HepG2 (cell line): ENCODE measurements around the gene LRRC73. TPM values are rescaled to one million over a fixed set of nuclear protein-coding genes. Genes with fewer than 3 reads are reported as not detected.

ENCODE experiments used
- AHR ChIP-seq: IDR thresholded peaks from 2 replicates; pipeline ENCODE4 v1.6.1; 2018; ENCODE audit warnings: missing genetic modification reagents, missing compliant biosample characterization
- AKNA ChIP-seq: sonication (generic); formaldehyde crosslinking; IDR thresholded peaks from 2 replicates; pipeline ENCODE4 v1.4.0; 2020; ENCODE audit warnings: missing genetic modification reagents, borderline replicate concordance
- CENPT ChIP-seq: sonication (generic); formaldehyde crosslinking; IDR thresholded peaks from 2 replicates; pipeline ENCODE4 v1.8.0; 2022; ENCODE audit warnings: low read depth, mild to moderate bottlenecking, moderate library complexity, missing genetic modification reagents
- E2F2 ChIP-seq: sonication (generic); formaldehyde crosslinking; IDR thresholded peaks from 2 replicates; pipeline ENCODE4 v1.4.0; 2020; ENCODE audit warnings: missing genetic modification reagents, borderline replicate concordance
- EZH2 ChIP-seq: conservative IDR thresholded peaks from 2 replicates; pipeline ENCODE4 v1.6.1; 2012; ENCODE audit warnings: mild to moderate bottlenecking, low read depth, low read length, moderate library complexity
- MBNL3 ChIP-seq: fragments of 250-450 bp; sonication (Bioruptor Pico); conservative IDR thresholded peaks from 2 replicates; pipeline ENCODE4 v1.8.0; 2022; ENCODE audit warnings: mild to moderate bottlenecking, inconsistent platforms
- PRDM4 ChIP-seq: sonication (generic); formaldehyde crosslinking; IDR thresholded peaks from 2 replicates; pipeline ENCODE4 v1.9.0; 2021; ENCODE audit warnings: missing genetic modification reagents, borderline replicate concordance
- RAD21 ChIP-seq: fragments of 450-650 bp; formaldehyde crosslinking; IDR thresholded peaks from 2 replicates; pipeline ENCODE4 v1.5.0; 2020; ENCODE audit warnings: mild to moderate bottlenecking
- THRA ChIP-seq: sonication (generic); formaldehyde crosslinking; IDR thresholded peaks from 2 replicates; pipeline ENCODE4 v1.4.0; 2020; ENCODE audit warnings: missing genetic modification reagents, borderline replicate concordance
- YY1 ChIP-seq: IDR thresholded peaks from 2 replicates; pipeline ENCODE4 v1.6.1; 2011; ENCODE audit warnings: low read length, low read depth, moderate library complexity, mild to moderate bottlenecking; ENCODE audit not compliant: insufficient read depth, insufficient replicate concordance
- ZNF18 ChIP-seq: sonication (generic); formaldehyde crosslinking; IDR thresholded peaks from 2 replicates; pipeline ENCODE4 v1.8.0; 2022; ENCODE audit warnings: mild to moderate bottlenecking, missing genetic modification reagents; ENCODE audit not compliant: insufficient replicate concordance
- ZNF234 ChIP-seq: sonication (generic); formaldehyde crosslinking; conservative IDR thresholded peaks from 2 replicates; pipeline ENCODE4 v1.5.1; 2020; ENCODE audit warnings: mild to moderate bottlenecking, missing genetic modification reagents
- ZNF512 ChIP-seq: sonication (generic); formaldehyde crosslinking; IDR thresholded peaks from 2 replicates; pipeline ENCODE4 v1.4.0; 2020; ENCODE audit warnings: mild to moderate bottlenecking, missing genetic modification reagents
- ZNF530 ChIP-seq: sonication (generic); formaldehyde crosslinking; IDR thresholded peaks from 2 replicates; pipeline ENCODE4 v1.5.0; 2020; ENCODE audit warnings: low read depth, mild to moderate bottlenecking, missing genetic modification reagents
- polyA plus RNA-seq, 8 experiments: library from polyadenylated mRNA; depleted of rRNA in 3 of 8; stranded (reverse) in 7 of 8; unstranded in 1 of 8; fragments of >200 nt; fragmentation: Illumina TruSeq in 4 of 8; extraction: Trizol in 4 of 8; gene quantifications; 2 replicates each; pipeline versions ENCODE4 v1.2.1 to v1.2.3, GENCODE V29; 2011 to 2016; ENCODE audit warnings: low read depth in 4 of 8, missing spikeins in 1 of 8, mixed read lengths in 1 of 8; ENCODE audit not compliant: insufficient read depth in 1 of 8
- total RNA-seq, 5 experiments: library from RNA; depleted of rRNA; stranded (reverse); fragments of >200 nt; fragmentation: Illumina TruSeq; extraction: Trizol; gene quantifications; 2 replicates each; pipeline ENCODE4 v1.2.3, GENCODE V29; 2016; ENCODE audit warnings: low read depth in 1 of 5

Gene LRRC73
- total and polyA plus RNA-seq, 2 of the 13 experiments (the other 11 are each of a cell fraction or from before 2014, with no cell fraction given) = 0.11 to 0.12 TPM

GRCh38 chr6:43490523-43490939, 19.6 kb downstream of the LRRC73 start (continued):
- TF ChIP-seq AHR (CRISPR knock-in tag) (no peak), AKNA (no peak), EZH2 (no peak), PRDM4 (CRISPR knock-in tag) (no peak), RAD21 (CRISPR knock-in tag) (0 out of 2 replicates have a peak, but pooled peaks have one; percentile 30), ZNF234 (CRISPR knock-in tag) (no peak), ZNF530 (CRISPR knock-in tag) (no peak), YY1 (no peak), MBNL3 (CRISPR knock-in tag) (no peak), ZNF512 (CRISPR knock-in tag) (no peak), THRA (CRISPR knock-in tag) (peak; percentile 63), E2F2 (CRISPR knock-in tag) (0 out of 2 replicates have a peak, but pooled peaks have one; percentile 63), ZNF18 (CRISPR knock-in tag) (peak; percentile 14), CENPT (CRISPR knock-in tag) (no peak)
